Measurements from ENCODE around the gene SEZ6.

Gene SEZ6

DNA sequence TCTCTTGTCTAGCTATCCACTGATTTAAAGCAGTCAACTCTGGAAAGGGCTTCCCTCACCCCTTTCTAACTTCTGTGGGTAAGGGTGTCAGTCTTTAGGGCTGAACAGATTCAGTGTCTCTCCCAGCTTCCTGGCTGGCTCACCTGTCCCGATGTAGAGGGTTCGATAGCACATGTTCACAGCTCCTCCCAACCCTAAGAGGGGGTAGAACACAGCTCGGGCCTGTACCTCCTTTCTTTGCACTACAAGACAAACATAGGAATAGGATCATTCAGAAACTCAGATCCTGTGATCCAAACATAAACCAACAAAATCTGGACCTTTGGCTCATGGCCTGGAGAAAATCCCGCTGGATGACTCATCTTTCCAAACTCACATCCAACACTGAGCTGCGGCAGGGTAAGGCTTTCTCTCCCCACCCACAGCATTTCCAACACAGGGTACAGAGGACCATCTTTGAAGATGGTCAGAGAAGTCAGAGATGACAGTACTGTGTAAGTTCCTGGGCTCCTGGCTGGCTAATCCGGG, 97.1 kb downstream of the SEZ6 start:
- TF ChIP-seq, protein P1, sequence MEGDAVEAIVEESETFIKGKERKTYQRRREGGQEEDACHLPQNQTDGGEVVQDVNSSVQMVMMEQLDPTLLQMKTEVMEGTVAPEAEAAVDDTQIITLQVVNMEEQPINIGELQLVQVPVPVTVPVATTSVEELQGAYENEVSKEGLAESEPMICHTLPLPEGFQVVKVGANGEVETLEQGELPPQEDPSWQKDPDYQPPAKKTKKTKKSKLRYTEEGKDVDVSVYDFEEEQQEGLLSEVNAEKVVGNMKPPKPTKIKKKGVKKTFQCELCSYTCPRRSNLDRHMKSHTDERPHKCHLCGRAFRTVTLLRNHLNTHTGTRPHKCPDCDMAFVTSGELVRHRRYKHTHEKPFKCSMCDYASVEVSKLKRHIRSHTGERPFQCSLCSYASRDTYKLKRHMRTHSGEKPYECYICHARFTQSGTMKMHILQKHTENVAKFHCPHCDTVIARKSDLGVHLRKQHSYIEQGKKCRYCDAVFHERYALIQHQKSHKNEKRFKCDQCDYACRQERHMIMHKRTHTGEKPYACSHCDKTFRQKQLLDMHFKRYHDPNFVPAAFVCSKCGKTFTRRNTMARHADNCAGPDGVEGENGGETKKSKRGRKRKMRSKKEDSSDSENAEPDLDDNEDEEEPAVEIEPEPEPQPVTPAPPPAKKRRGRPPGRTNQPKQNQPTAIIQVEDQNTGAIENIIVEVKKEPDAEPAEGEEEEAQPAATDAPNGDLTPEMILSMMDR (IDR thresholded peaks at IDR 0.05): no peak

DNA sequence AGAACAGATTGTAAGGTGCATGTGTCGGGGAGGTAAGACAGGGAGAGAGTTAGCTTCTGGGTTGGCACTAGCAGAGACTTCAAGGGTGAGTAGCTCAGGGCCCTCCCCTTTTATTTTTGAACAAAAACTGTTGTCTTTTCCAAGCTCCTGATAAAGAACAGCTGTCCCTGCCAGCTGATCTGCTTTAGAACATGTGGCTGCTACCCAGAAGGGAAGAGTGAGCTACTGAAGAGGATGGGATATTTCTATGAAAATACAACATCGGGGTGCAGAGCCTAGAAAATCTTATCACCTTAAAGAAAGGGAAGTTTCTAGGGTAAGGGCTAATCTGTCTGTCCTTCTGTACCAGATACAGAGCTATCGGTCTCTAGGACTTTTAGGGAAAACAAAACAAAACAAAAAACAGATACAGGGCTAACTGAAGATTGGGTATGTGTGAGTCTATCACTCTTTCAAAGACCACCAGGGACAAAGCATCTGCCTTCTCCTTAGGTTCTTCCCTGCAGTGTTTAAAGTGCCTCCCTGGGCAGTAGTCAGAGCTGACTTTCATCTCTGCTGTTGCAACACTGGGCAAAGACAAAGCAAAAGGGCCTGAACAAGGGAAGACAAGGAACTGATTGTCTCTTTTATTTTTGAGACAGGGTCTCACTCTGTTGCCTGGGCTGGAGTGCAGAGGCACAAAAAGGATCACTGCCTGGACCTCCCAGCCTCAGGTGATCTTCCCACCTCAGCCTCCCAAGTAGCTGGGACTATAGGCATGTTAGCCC, 97.9 kb downstream of the SEZ6 start:
- TF ChIP-seq, protein P1 (IDR thresholded peaks at IDR 0.05): no peak

DNA sequence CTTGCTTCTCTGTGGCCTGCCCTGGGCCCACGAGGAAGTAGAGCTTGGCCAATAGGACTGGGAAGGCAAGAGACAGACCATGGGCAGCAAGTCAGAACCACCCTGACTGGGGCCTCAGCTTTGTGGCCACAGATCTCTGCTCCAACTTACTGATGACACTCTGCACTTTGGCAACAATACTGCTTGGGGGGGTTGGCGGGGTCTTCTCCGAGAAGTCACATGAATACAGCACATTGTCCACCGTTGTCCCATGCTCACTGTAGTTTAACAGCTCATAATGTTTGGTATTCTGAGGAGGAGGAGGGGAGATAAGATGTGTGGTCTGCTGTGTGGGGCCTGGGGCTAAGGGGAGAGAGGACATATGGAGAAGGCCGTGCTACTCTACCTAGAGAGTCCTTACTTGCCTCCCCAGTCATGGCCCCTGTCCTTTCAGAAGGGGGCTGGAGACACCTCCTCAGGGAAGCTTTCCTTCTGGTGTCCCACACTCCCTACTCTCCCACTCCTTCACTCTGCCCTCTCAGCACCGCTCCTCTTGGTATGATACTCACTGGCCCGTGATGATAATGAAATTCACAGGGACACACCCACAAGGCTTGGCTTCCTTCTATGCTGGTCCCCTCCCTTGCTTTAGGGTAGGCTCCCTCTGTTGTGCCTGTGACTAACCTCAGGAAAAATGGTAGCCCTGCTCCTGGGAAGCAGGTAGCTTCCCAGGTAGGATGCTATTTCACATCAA, 99.0 kb downstream of the SEZ6 start:
- TF ChIP-seq, protein P1 (IDR thresholded peaks at IDR 0.05): no peak

DNA sequence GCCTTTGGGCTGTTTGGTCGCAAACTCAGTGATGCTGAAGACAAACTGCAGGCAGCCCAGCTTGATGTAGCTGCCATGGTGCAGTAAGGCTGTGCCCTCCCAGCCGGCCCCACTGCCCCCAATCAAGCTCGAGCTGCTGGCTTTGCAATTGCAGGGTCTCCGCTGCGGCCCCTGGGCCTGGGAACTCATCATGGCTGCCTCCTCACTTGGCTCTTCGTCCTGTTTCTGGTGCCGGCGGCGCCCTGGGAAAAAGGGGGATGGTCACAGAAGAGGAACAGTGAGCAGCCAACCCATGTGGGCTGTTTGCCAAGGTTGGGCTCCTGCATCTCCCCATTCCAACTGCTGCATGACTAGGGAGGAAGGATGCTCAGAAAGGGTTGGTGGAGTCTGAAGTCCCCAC, 99.6 kb downstream of the SEZ6 start:
- TF ChIP-seq, protein P1 (IDR thresholded peaks at IDR 0.05): no peak

All from LNCAP (cell line).